Astrocyte (in vitro differentiated cells and primary cell): ENCODE results near the gene SSH2. TPM values are rescaled to one million over a fixed set of nuclear protein-coding genes. Genes with fewer than 3 reads are reported as not detected.

Source experiments
- DNase-seq: peaks from one replicate; pipeline ENCODE4 v3.0.0-alpha.2; 2010; ENCODE audit warnings: low read depth
- FAIRE-seq: peaks from 2 replicates; lab custom pipeline; 2011; peaks lifted over from hg19 to GRCh38; lab: Jason Lieb, UNC
- H2AFZ ChIP-seq: 2 replicates; pipeline ENCODE4 v1.6.0; 2012; ENCODE audit warnings: low read depth, low read length, inconsistent platforms
- H3K27ac ChIP-seq: 2 replicates; pipeline ENCODE4 v1.5.1; 2011; ENCODE audit warnings: low read depth, low read length, inconsistent platforms
- H3K27me3 ChIP-seq: 2 replicates; pipeline ENCODE4 v1.6.0; 2011; ENCODE audit warnings: low read length, inconsistent platforms; ENCODE audit not compliant: insufficient read depth
- H3K36me3 ChIP-seq: 2 replicates; pipeline ENCODE4 v1.5.1; 2011; ENCODE audit warnings: low read length, inconsistent platforms; ENCODE audit not compliant: insufficient read depth
- H3K4me1 ChIP-seq: 2 replicates; pipeline ENCODE4 v1.5.1; 2011; ENCODE audit warnings: low read length, inconsistent platforms; ENCODE audit not compliant: insufficient read depth
- H3K4me2 ChIP-seq: 2 replicates; pipeline ENCODE4 v1.6.0; 2012; ENCODE audit warnings: low read length, inconsistent platforms
- H3K4me3 ChIP-seq: 2 replicates; pipeline ENCODE4 v1.5.1; 2011; ENCODE audit warnings: low read depth, mild to moderate bottlenecking, low read length, inconsistent platforms; ENCODE audit not compliant: insufficient read depth
- H3K79me2 ChIP-seq: 2 replicates; pipeline ENCODE4 v1.6.0; 2012; ENCODE audit warnings: mild to moderate bottlenecking, low read length, inconsistent platforms; ENCODE audit not compliant: insufficient read depth
- H3K9ac ChIP-seq: 2 replicates; pipeline ENCODE4 v1.6.0; 2012; ENCODE audit warnings: mild to moderate bottlenecking, low read length, inconsistent platforms
- H3K9me3 ChIP-seq: 2 replicates; pipeline ENCODE4 v1.5.1; 2012; ENCODE audit warnings: low read depth, mild to moderate bottlenecking, low read length, inconsistent platforms; ENCODE audit not compliant: insufficient read depth
- H4K20me1 ChIP-seq: 2 replicates; pipeline ENCODE4 v1.6.0; 2012; ENCODE audit warnings: low read length, inconsistent platforms; ENCODE audit not compliant: insufficient read depth
- H3K27ac Mint-ChIP-seq: one replicate; pipeline ENCODE4 v1.8.0; 2021; ENCODE audit warnings: mild to moderate bottlenecking, mixed read lengths; ENCODE audit not compliant: unreplicated experiment
- H3K27me3 Mint-ChIP-seq: one replicate; pipeline ENCODE4 v1.8.0; 2021; ENCODE audit warnings: low read depth, mixed read lengths; ENCODE audit not compliant: unreplicated experiment
- H3K36me3 Mint-ChIP-seq: one replicate; pipeline ENCODE4 v1.8.0; 2021; ENCODE audit warnings: low read depth, mixed read lengths; ENCODE audit not compliant: unreplicated experiment
- H3K4me1 Mint-ChIP-seq: one replicate; pipeline ENCODE4 v1.8.0; 2021; ENCODE audit warnings: low read depth, mixed read lengths; ENCODE audit not compliant: unreplicated experiment
- H3K4me3 Mint-ChIP-seq: one replicate; pipeline ENCODE4 v1.8.0; 2021; ENCODE audit warnings: mild to moderate bottlenecking, moderate library complexity, mixed read lengths; ENCODE audit not compliant: unreplicated experiment
- H3K9me3 Mint-ChIP-seq: one replicate; pipeline ENCODE4 v1.8.0; 2021; ENCODE audit warnings: mild to moderate bottlenecking, mixed read lengths; ENCODE audit not compliant: unreplicated experiment
- CTCF ChIP-seq: IDR thresholded peaks from 2 replicates; pipeline ENCODE4 v1.5.1; 2011; ENCODE audit warnings: low read depth, mild to moderate bottlenecking, inconsistent platforms, low read length, moderate library complexity; ENCODE audit not compliant: insufficient read depth
- EZH2 ChIP-seq: IDR thresholded peaks from 2 replicates; pipeline ENCODE4 v1.6.1; 2012; ENCODE audit warnings: mild to moderate bottlenecking, low read length, inconsistent platforms; ENCODE audit not compliant: insufficient read depth
- total RNA-seq: library from RNA; stranded (reverse); gene quantifications from 2 replicates; pipeline ENCODE4 v1.2.1, GENCODE V29; 2021

Gene SSH2
- total RNA-seq, 1 donor from 2014 or later, result 31.1 TPM

- Histone ChIP-seq H3K4me1 (peaks cover 15% of the 10 kb centered on the region), H3K9ac (no peak overlapping the region), H4K20me1 (peaks cover 43% of the 10 kb centered on the region), H3K36me3 (peaks cover 2% of the 10 kb centered on the region), H3K4me3 (no peak overlapping the region), H3K27me3 (no peaks in the 10 kb centered on the region), H3K27ac (no peak overlapping the region), H3K4me2 (no peak overlapping the region), H3K9me3 (no peaks in the 10 kb centered on the region), H2AFZ (no peak overlapping the region), H3K79me2 (peaks cover 2% of the 10 kb centered on the region)
- Mint-ChIP-seq H3K27me3 (no peaks in the 10 kb centered on the region), H3K27ac (no peak overlapping the region), H3K9me3 (no peaks in the 10 kb centered on the region), H3K4me1 (peaks cover 4% of the 10 kb centered on the region), H3K36me3 (peaks cover 10% of the 10 kb centered on the region), H3K4me3 (no peak overlapping the region)
- FAIRE-seq, result no peak
- no peak for DNase-seq
- TF ChIP-seq EZH2 (no peak), CTCF (no peak)
Measured at GRCh38 chr17:29577001-29577370, 353.0 kb downstream of the SSH2 start.

- FAIRE-seq, result no peak
- Histone ChIP-seq H3K79me2 (no peaks in the 10 kb centered on the region), H3K36me3 (peaks cover 2% of the 10 kb centered on the region), H3K9me3 (no peaks in the 10 kb centered on the region), H3K27me3 (no peaks in the 10 kb centered on the region), H3K4me3 (no peak overlapping the region), H4K20me1 (peaks cover 40% of the 10 kb centered on the region), H3K9ac (no peak overlapping the region), H2AFZ (no peak overlapping the region), H3K27ac (no peak overlapping the region), H3K4me2 (no peak overlapping the region), H3K4me1 (peaks cover 15% of the 10 kb centered on the region)
- Mint-ChIP-seq H3K27me3 (no peaks in the 10 kb centered on the region), H3K4me1 (peaks cover 4% of the 10 kb centered on the region), H3K27ac (no peak overlapping the region), H3K4me3 (no peak overlapping the region), H3K9me3 (no peaks in the 10 kb centered on the region), H3K36me3 (peaks cover 10% of the 10 kb centered on the region)
- TF ChIP-seq CTCF (no peak), EZH2 (no peak)
- DNase-seq, result no peak
Measured at GRCh38 chr17:29576214-29577000, 353.6 kb downstream of the SSH2 start.

Other genes with a start within 250 kb of the SSH2 start
- 1.00 and 1.5 TPM in 2 replicates for gene EFCAB5, start 11.4 kb upstream of the SSH2 start, total RNA-seq
- 17.0 and 17.7 TPM in 2 replicates for gene NSRP1, start 186.6 kb upstream of the SSH2 start, total RNA-seq